Medulla oblongata (tissue), 1 donor: Measurements from ENCODE around the gene HOXA9.

Source experiments
- DNase-seq: peaks from one replicate; pipeline ENCODE4 v3.0.0-alpha.2; 2015; ENCODE audit errors: extremely low spot score

Gene HOXA9

GRCh38 chr7:27153526-27153925 is 11.8 kb downstream of the HOXA9 start:
- no peak for DNase-seq

- no peak for DNase-seq
Measured at GRCh38 chr7:27152816-27153442, 12.4 kb downstream of the HOXA9 start.

GRCh38 chr7:27151931-27152815 is 13.2 kb downstream of the HOXA9 start, which contains the start of gene HOXA3:
Gene HOXA3 (minus strand): TSS chr7:27152583. CDS start chr7:27110640, 41,943 bp downstream.
- no peak for DNase-seq

GRCh38 chr7:27151341-27151930 is 13.9 kb downstream of the HOXA9 start:
- no peak for DNase-seq

- peak; percentile 84 for DNase-seq
Measured at GRCh38 chr7:27150568-27151340, 14.6 kb downstream of the HOXA9 start.

GRCh38 chr7:27149842-27150567 is 15.3 kb downstream of the HOXA9 start:
- DNase-seq, result no peak

GRCh38 chr7:27148756-27149641 is 16.3 kb downstream of the HOXA9 start:
- no peak for DNase-seq

GRCh38 chr7:27148031-27148755 is 17.1 kb downstream of the HOXA9 start:
- DNase-seq, result no peak

GRCh38 chr7:27147199-27148030 is 17.9 kb downstream of the HOXA9 start, which contains the start of gene HOXA6:
Gene HOXA6 (minus strand): TSS chr7:27147774. CDS start chr7:27147749, 25 bp downstream.
- peak; percentile 70 for DNase-seq

GRCh38 chr7:27146491-27147198 is 18.7 kb downstream of the HOXA9 start:
- no peak for DNase-seq

GRCh38 chr7:27145914-27146412 is 19.4 kb downstream of the HOXA9 start:
- no peak for DNase-seq

GRCh38 chr7:27145165-27145913 is 20.0 kb downstream of the HOXA9 start:
- DNase-seq, result no peak

GRCh38 chr7:27144781-27145164 is 20.6 kb downstream of the HOXA9 start:
- DNase-seq, result no peak

GRCh38 chr7:27143950-27144780 is 21.2 kb downstream of the HOXA9 start:
- DNase-seq, result no peak

GRCh38 chr7:27143023-27143949 is 22.1 kb downstream of the HOXA9 start, which contains the start of gene HOXA5:
Gene HOXA5 (minus strand): TSS chr7:27143681. CDS start chr7:27143607, 74 bp downstream.
- DNase-seq, result peak; percentile 95
